ENCODE measurements around the gene DEDD. TPM values are rescaled to one million over a fixed set of nuclear protein-coding genes. Genes with fewer than 3 reads are reported as not detected.

Gene DEDD
- total and polyA plus RNA-seq, 10 of the 15 experiments (the other 5 are each of a cell fraction or from before 2014, with no cell fraction given) = 13.6 to 33.9 (median 30.3) TPM

DNA sequence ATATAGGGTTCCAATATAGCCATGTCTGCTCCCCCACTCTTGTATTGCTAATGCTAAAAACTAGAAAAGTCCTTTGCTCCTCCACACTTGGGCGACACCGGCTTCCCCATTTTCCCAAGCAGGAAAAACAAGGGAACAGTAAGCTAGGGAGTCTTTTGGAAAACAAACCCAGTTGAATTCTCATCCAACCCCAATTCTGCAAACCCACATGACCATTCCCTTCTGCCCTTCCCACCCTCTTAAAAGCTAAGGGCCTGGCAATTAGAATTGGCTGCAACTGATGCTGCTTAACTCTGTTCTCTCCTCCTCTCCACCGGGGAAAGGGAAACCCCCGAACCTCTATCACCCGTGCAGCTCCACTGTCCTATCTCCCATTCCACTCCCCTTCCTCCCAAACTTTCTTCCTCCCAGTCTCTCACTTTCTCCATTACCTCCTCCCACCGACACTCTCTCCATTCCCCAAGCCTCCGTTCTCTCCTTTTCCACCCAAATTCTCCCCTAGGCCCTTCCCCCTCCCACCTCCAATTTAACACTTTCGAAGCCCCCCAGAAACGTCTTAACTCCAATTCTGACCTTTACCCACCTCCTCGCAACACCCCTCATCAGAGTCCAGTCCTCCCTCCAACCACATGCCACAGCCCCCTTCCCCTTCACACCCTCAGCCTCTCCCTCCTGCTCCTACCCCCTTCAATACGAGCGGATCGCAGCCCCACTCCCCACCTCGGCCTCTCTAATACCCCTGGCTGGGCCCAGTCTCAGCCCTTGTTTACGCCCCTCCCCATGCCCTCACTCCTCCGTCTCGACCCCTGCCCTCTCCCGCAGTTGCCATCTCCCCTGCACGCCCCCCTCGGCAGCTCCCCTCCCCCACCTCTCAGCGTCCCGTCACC is 701 bp downstream of the DEDD start (continued):
- TF ChIP-seq, protein P1, sequence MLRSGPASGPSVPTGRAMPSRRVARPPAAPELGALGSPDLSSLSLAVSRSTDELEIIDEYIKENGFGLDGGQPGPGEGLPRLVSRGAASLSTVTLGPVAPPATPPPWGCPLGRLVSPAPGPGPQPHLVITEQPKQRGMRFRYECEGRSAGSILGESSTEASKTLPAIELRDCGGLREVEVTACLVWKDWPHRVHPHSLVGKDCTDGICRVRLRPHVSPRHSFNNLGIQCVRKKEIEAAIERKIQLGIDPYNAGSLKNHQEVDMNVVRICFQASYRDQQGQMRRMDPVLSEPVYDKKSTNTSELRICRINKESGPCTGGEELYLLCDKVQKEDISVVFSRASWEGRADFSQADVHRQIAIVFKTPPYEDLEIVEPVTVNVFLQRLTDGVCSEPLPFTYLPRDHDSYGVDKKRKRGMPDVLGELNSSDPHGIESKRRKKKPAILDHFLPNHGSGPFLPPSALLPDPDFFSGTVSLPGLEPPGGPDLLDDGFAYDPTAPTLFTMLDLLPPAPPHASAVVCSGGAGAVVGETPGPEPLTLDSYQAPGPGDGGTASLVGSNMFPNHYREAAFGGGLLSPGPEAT (IDR thresholded peaks at IDR 0.05; ENCODE audit: low read depth) = peak; percentile 42; the same call in 1 of the 2 replicates

DNA sequence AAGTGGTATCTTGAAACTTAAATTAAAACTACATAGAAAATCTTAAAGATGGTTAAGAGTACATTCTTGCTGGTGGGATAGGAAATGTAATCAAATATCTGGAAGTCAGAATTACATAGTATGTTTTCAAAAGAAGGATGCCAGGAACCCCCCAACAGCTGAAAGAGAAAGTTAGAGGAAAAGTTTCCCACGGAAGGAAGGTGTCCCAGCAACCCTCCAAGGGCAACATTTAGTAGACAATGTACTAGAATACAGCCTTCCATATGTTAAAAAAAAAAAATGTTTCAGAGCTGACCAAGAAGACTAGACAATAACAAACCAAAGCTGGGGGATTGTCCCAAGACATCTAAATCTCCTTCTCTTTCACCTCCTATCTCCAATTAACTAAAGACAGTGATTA is 2.2 kb downstream of the DEDD start:
- intact Hi-C loops (cut with micrococcal nuclease; ENCODE audit: unreplicated experiment) (no loop called here), in situ Hi-C loops (cut with MboI) (no loop called here)
- no TSS peak for BruUV-seq (replicated peaks)
- Histone ChIP-seq H3K36me3 (ENCODE audit: control insufficient read depth in 2 of 2, insufficient read depth in 2 of 2, low read length in 1 of 2) (peaks cover 0 to 14% of the 10 kb centered on the region in 2 experiments; a peak in 2 of 4 replicates), H3K27me3 (replicated peaks in 1 of 2; ENCODE audit: control insufficient read depth in 2 of 2, insufficient read depth in 2 of 2, low read length in 1 of 2) (no peaks in the 10 kb centered on the region), H3K4me2 (ENCODE audit: control insufficient read depth, insufficient read depth) (no peak overlapping the region), H3K4me1 (ENCODE audit: control insufficient read depth, insufficient read depth, low read length) (peaks cover 3% of the 10 kb centered on the region), H3K79me2 (ENCODE audit: control insufficient read depth, insufficient read depth, low read length) (peaks cover 50% of the 10 kb centered on the region), H2AFZ (ENCODE audit: control insufficient read depth, low read depth, low read length) (no peak overlapping the region), H3K27ac (ENCODE audit: control insufficient read depth, insufficient read depth) (no peak overlapping the region), H3K9ac (ENCODE audit: control insufficient read depth, insufficient read depth, low read length) (no peak overlapping the region), H3K4me3 (peak overlapping the region; percentile 93; the same call in 1 of the 2 replicates), H4K20me1 (ENCODE audit: control insufficient read depth, insufficient read depth) (no peaks in the 10 kb centered on the region; the same call in 1 of the 2 replicates), H3K9me3 (replicated peaks; ENCODE audit: control insufficient read depth, insufficient read depth, low read length) (no peaks in the 10 kb centered on the region)
- RAD21 ChIA-PET (ENCODE audit: unreplicated experiment) = no interaction called here
- FAIRE-seq = no peak
- ATAC-seq = no peak
- SMC1A ChIA-PET (ENCODE audit: uncharacterized antibody, unreplicated experiment) = interaction anchor here (1.2 to 1.6 kb wide), 2 partner anchors 9 to 28 kb away, joined by 3 to 4 read pairs; no protein-coding TSS in a partner anchor
- POLR2A ChIA-PET = interaction anchor here (0.6 to 0.7 kb wide), 2 partner anchors 27 to 36 kb away, joined by 3 read pairs; no protein-coding TSS in a partner anchor
- no peak for DNase-seq (ENCODE audit: low read depth, low spot score)
- 100% methylated on average over 1 of the region's 1 CpG for WGBS (ENCODE audit: insufficient coverage, insufficient replicate concordance, low lambda C conversion rate, missing lambda C conversion rate)
- CTCF ChIA-PET = interaction anchor here (0.7 to 1.8 kb wide), 3 partner anchors 11 to 252 kb away, joined by 3 to 7 read pairs (median 4); no protein-coding TSS in a partner anchor
- TF ChIP-seq, protein P2, sequence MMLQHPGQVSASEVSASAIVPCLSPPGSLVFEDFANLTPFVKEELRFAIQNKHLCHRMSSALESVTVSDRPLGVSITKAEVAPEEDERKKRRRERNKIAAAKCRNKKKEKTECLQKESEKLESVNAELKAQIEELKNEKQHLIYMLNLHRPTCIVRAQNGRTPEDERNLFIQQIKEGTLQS (IDR thresholded peaks at IDR 0.05; ENCODE audit: borderline replicate concordance, extremely low read depth, low read depth, low read length) = no peak
- TF ChIP-seq, protein P3, sequence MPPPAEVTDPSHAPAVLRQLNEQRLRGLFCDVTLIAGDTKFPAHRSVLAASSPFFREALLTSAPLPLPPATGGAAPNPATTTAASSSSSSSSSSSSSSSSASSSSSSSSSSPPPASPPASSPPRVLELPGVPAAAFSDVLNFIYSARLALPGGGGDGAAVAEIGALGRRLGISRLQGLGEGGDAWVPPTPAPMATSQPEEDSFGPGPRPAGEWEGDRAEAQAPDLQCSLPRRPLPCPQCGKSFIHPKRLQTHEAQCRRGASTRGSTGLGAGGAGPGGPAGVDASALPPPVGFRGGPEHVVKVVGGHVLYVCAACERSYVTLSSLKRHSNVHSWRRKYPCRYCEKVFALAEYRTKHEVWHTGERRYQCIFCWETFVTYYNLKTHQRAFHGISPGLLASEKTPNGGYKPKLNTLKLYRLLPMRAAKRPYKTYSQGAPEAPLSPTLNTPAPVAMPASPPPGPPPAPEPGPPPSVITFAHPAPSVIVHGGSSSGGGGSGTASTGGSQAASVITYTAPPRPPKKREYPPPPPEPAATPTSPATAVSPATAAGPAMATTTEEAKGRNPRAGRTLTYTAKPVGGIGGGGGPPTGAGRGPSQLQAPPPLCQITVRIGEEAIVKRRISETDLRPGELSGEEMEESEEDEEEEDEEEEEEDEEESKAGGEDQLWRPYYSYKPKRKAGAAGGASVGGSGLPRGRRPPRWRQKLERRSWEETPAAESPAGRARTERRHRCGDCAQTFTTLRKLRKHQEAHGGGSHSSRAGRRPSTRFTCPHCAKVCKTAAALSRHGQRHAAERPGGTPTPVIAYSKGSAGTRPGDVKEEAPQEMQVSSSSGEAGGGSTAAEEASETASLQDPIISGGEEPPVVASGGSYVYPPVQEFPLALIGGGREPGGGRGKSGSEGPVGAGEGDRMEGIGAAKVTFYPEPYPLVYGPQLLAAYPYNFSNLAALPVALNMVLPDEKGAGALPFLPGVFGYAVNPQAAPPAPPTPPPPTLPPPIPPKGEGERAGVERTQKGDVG (CRISPR knock-in tag; IDR thresholded peaks at IDR 0.05) = no peak
- no peak for TF ChIP-seq GABPA (IDR thresholded peaks at IDR 0.05; ENCODE audit: low read depth)

All from GM12878 (cell line).